HepG2 (cell line): ENCODE results near the gene XXYLT1. TPM values are rescaled to one million over a fixed set of nuclear protein-coding genes. Genes with fewer than 3 reads are reported as not detected.

Experiments used
- ATAC-seq: fragments of 200-7000 bp; cut with Tn5 transposase; 3 replicates; pipeline ENCODE4 v1.9.1; 2020; ENCODE audit warnings: mild to moderate bottlenecking, moderate library complexity
- BruUV-seq: library from RNA; stranded (reverse); fragments of 400-500 nt; replicated peaks from 2 replicates; lab custom pipeline; 2021; lab: Mats Ljungman, UMichigan
- CTCF ChIA-PET: fragments of 300-600 bp; formaldehyde crosslinking; extraction: SDS; loops from one replicate; lab custom pipeline; 2021; ENCODE audit warnings: low total read pairs, inconsistent platforms, low intra/inter-chr PET ratio; lab: Yijun Ruan, JAX
- POLR2A ChIA-PET: fragments of 350-600 bp; sonication (Branson Sonifier 250); formaldehyde crosslinking; loops from one replicate; lab custom pipeline; 2020; ENCODE audit warnings: antibody characterized with exemption, inconsistent platforms; lab: Yijun Ruan, JAX
- DNase-seq: peaks from one replicate; pipeline ENCODE4 v3.0.0-alpha.2; 2015; ENCODE audit warnings: low spot score
- FAIRE-seq: peaks from 3 replicates; lab custom pipeline; 2011; peaks lifted over from hg19 to GRCh38; lab: Jason Lieb, UNC
- H2AFZ ChIP-seq: one replicate; pipeline ENCODE4 v1.6.1; 2011; ENCODE audit warnings: low read length, inconsistent platforms
- H3K27ac ChIP-seq: fragments of 300-600 bp; 3 replicates; pipeline ENCODE4 v1.8.0; 2011; ENCODE audit warnings: mixed run types, mild to moderate bottlenecking, mixed read lengths, low read length, inconsistent platforms; ENCODE audit not compliant: insufficient read depth; ENCODE audit errors: extremely low read length
- H3K27me3 ChIP-seq, 2 experiments: fragments of 200-600 bp in 1 of 2; 2 replicates in 1 of 2; 3 replicates in 1 of 2; pipeline versions ENCODE4 v1.6.0 to v1.8.0; 2011; ENCODE audit warnings: low read length in 2 of 2, mild to moderate bottlenecking in 2 of 2, moderate library complexity in 2 of 2, inconsistent platforms in 1 of 2; ENCODE audit not compliant: insufficient read depth in 2 of 2, control insufficient read depth in 1 of 2
- H3K36me3 ChIP-seq, 2 experiments: fragments of 200-600 bp in 1 of 2; replicated peaks in 1 of 2; 2 replicates in 1 of 2; 3 replicates in 1 of 2; pipeline versions ENCODE4 v1.5.1 to v1.8.0; 2011; ENCODE audit warnings: low read length in 2 of 2, inconsistent platforms in 1 of 2; ENCODE audit not compliant: insufficient read depth in 2 of 2, control insufficient read depth in 1 of 2
- H3K4me1 ChIP-seq: 2 replicates; pipeline ENCODE4 v1.5.1; 2012; ENCODE audit warnings: low read length, inconsistent platforms; ENCODE audit not compliant: insufficient read depth
- H3K4me2 ChIP-seq: 2 replicates; pipeline ENCODE4 v1.6.0; 2011; ENCODE audit warnings: low read depth, low read length, inconsistent platforms
- H3K4me3 ChIP-seq, 3 experiments: fragments of 200-600 bp in 1 of 3; sonication (generic), shearing (Covaris generic) in 1 of 3; replicated peaks in 1 of 3; 2 replicates each; pipeline ENCODE4 v1.5.1; 2011 to 2016; ENCODE audit warnings: low read length in 3 of 3, inconsistent platforms in 2 of 3, low read depth in 2 of 3, mild to moderate bottlenecking in 2 of 3, control low read depth in 1 of 3, mixed read lengths in 1 of 3; ENCODE audit not compliant: insufficient read depth in 1 of 3
- H3K79me2 ChIP-seq: one replicate; pipeline ENCODE4 v1.6.1; 2011; ENCODE audit warnings: low read length, inconsistent platforms; ENCODE audit not compliant: insufficient read depth
- H3K9ac ChIP-seq: 2 replicates; pipeline ENCODE4 v1.6.0; 2011; ENCODE audit warnings: mild to moderate bottlenecking, low read depth, low read length, inconsistent platforms; ENCODE audit not compliant: insufficient read depth
- H3K9me3 ChIP-seq: 2 replicates; pipeline ENCODE4 v1.5.1; 2012; ENCODE audit warnings: mild to moderate bottlenecking, low read length
- H4K20me1 ChIP-seq: 2 replicates; pipeline ENCODE4 v1.6.0; 2011; ENCODE audit warnings: inconsistent platforms, mild to moderate bottlenecking, low read length, moderate library complexity; ENCODE audit not compliant: insufficient read depth
- FOXC1 ChIP-seq: sonication (generic); formaldehyde crosslinking; IDR thresholded peaks from 2 replicates; pipeline ENCODE4 v1.8.0; 2022; ENCODE audit warnings: mild to moderate bottlenecking, missing genetic modification reagents, borderline replicate concordance
- GTF3A ChIP-seq: sonication (generic); formaldehyde crosslinking; conservative IDR thresholded peaks from 2 replicates; pipeline ENCODE4 v1.4.0; 2020; ENCODE audit warnings: mild to moderate bottlenecking, missing genetic modification reagents
- PAF1 ChIP-seq: IDR thresholded peaks from 2 replicates; pipeline ENCODE4 v1.6.1; 2016; ENCODE audit warnings: missing genetic modification reagents, missing compliant biosample characterization
- TARDBP ChIP-seq: sonication (generic); formaldehyde crosslinking; IDR thresholded peaks from 2 replicates; pipeline ENCODE4 v1.8.0; 2022; ENCODE audit warnings: mild to moderate bottlenecking, missing genetic modification reagents
- THYN1 ChIP-seq: sonication (generic); formaldehyde crosslinking; IDR thresholded peaks from 2 replicates; pipeline ENCODE4 v1.8.1; 2023; ENCODE audit warnings: low read depth, mild to moderate bottlenecking, moderate library complexity, missing genetic modification reagents, borderline replicate concordance
- ZBTB38 ChIP-seq: sonication (generic); formaldehyde crosslinking; IDR thresholded peaks from 2 replicates; pipeline ENCODE4 v1.5.1; 2020; ENCODE audit warnings: mild to moderate bottlenecking, missing genetic modification reagents
- ZSCAN25 ChIP-seq: sonication (generic); formaldehyde crosslinking; IDR thresholded peaks from 2 replicates; pipeline ENCODE4 v1.8.0; 2022; ENCODE audit warnings: mild to moderate bottlenecking, missing genetic modification reagents
- WGBS: methylation state at CpG from one replicate; pipeline ENCODE4 v1.1.6; 2017; ENCODE audit warnings: low lambda C conversion rate; 5-methylcytosine and 5-hydroxymethylcytosine counted together
- in situ Hi-C: cut with HindIII; loops from 2 replicates; pipeline ENCODE4 v1.10.0; 2017; ENCODE audit warnings: low pct_unique_long_range_greater_than_20kb; ENCODE audit not compliant: extremely low pct_ligation_motif_present
- intact Hi-C: fragments of 100-400 bp; cut with micrococcal nuclease; formaldehyde crosslinking; loops from one replicate; pipeline ENCODE4 v1.10.0; 2022; ENCODE audit not compliant: unreplicated experiment
- polyA plus RNA-seq, 8 experiments: library from polyadenylated mRNA; depleted of rRNA in 3 of 8; stranded (reverse) in 7 of 8; unstranded in 1 of 8; fragments of >200 nt; fragmentation: Illumina TruSeq in 4 of 8; extraction: Trizol in 4 of 8; gene quantifications; 2 replicates each; pipeline versions ENCODE4 v1.2.1 to v1.2.3, GENCODE V29; 2011 to 2016; ENCODE audit warnings: low read depth in 4 of 8, missing spikeins in 1 of 8, mixed read lengths in 1 of 8; ENCODE audit not compliant: insufficient read depth in 1 of 8
- total RNA-seq, 5 experiments: library from RNA; depleted of rRNA; stranded (reverse); fragments of >200 nt; fragmentation: Illumina TruSeq; extraction: Trizol; gene quantifications; 2 replicates each; pipeline ENCODE4 v1.2.3, GENCODE V29; 2016; ENCODE audit warnings: low read depth in 1 of 5
- TF ChIP-seq, protein P1 (sequence below): sonication (generic); formaldehyde crosslinking; IDR thresholded peaks from 2 replicates; pipeline ENCODE4 v1.8.1; 2023; ENCODE audit warnings: mild to moderate bottlenecking, missing genetic modification reagents
- TF ChIP-seq, protein P2 (sequence below): sonication (generic); formaldehyde crosslinking; IDR thresholded peaks from 2 replicates; pipeline ENCODE4 v1.4.0; 2020; ENCODE audit warnings: missing genetic modification reagents
- TF ChIP-seq, protein P3 (sequence below): sonication (generic); formaldehyde crosslinking; IDR thresholded peaks from 2 replicates; pipeline ENCODE4 v1.5.0; 2020; ENCODE audit warnings: missing genetic modification reagents

Gene XXYLT1
- total and polyA plus RNA-seq, 2 of the 13 experiments (the other 11 are each of a cell fraction or from before 2014, with no cell fraction given) = 17.7 to 19.0 TPM

DNA sequence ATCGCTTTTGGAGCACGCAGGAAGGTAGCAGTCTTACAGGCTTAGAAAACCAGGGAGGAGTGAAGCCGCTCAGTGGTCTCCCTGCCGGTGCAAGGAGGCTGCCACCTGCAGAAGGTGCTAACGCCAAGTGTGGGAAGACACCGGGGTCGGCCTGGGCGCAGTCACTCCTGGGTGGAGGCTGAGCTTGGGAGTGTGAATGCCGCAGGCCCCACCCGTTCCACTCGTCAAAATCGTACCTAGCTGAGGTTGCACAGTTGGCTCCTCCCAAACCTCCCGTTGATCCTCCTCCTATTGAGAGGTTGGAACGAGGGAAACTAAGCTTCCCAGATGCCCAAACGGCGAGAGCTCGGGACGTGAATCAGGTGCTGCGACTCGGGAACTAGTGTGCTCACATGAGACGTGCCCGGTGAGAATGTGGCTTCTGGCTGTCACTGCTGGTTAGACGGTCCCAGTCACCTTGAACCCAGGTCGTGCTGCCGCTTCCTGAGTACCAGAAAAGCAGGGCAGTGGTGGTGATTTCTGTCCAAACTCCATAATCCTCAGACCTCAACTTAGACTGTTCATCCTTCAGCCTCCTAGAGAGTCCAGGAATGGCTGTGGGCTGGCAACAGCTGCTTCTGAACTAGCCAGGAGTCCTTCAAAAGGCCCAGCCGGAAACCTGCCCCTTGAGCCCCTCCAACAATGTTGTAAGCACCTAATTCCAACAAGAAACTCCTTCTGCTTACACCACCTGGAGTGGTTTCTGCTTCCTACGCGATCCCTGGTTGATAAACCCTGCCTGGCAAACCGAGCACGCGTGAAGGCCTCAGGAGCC is 156.0 kb downstream of the XXYLT1 start:
- Histone ChIP-seq H3K4me3 (no peak overlapping the region), H2AFZ (no peak overlapping the region), H3K79me2 (no peaks in the 10 kb centered on the region), H4K20me1 (no peaks in the 10 kb centered on the region), H3K4me1 (peaks cover 53% of the 10 kb centered on the region), H3K4me2 (no peak overlapping the region), H3K36me3 (peaks cover 2 to 6% of the 10 kb centered on the region in 2 experiments; a peak in 3 of 5 replicates), H3K27ac (no peak overlapping the region), H3K9ac (no peak overlapping the region), H3K9me3 (no peaks in the 10 kb centered on the region), H3K27me3 (no peaks in the 10 kb centered on the region)
- in situ Hi-C loops = no loop called here
- ChIA-PET POLR2A (no interaction called here), CTCF (no interaction called here)
- DNase-seq = no peak
- TF ChIP-seq ZBTB38 (CRISPR knock-in tag) (peak; percentile 50; the same call in 1 of the 2 replicates), PAF1 (CRISPR knock-in tag) (no peak)
- ATAC-seq = no peak
- WGBS = 93% methylated on average over 31 of the region's 31 CpGs
- no TSS peak for BruUV-seq
- no peak for FAIRE-seq
- intact Hi-C loops = no loop called here

DNA sequence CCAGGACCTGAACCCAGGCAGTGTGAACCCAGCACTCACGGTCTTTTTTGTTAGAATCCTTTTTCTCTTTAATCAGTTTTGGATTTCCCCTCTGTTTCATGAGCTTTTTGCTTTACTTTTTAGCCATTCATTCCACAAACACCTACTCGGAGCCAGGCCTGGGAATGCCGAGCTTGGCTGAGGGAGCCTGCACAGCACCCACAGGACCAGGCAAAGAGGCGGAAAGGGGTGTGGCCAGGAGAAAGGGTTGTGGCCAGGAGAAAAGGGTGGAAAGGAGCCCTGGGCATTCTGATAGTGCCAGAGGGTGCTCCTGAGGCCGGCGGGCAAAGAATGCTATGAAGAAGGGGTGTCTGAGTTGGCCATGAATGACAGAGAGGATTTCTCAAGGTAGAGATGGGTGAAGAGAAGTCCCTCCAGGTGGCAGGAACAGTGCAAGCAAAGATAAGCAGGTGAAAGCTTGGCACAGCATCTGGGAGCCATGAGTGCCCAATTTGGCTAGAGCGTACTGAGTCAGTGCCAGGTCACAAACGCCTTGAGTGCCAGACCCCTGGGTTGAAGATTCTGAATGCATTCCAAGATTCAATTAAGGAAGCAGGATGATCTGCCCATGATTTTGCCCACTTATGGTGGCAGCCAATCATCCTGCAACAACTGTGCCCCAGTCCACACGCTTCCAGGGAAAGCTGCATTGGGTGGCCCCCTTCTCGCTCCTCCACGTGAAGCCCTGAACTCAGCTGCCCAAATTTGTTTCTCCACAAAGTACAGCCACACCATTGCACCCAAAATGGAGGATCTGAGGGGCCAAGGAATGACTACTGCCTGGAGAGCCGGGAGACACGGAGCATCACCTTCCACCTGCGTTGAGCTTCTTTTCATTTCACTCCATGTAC is 157.2 kb downstream of the XXYLT1 start:
- no peaks in the 10 kb centered on the region for H3K27me3 ChIP-seq
- POLR2A ChIA-PET = no interaction called here
- CTCF ChIA-PET = no interaction called here
- intact Hi-C loops (no loop called here), in situ Hi-C loops (no loop called here)
- H3K4me1 ChIP-seq = peaks cover 41% of the 10 kb centered on the region
- ATAC-seq (no peak), FAIRE-seq (no peak), DNase-seq (no peak)
- BruUV-seq = no TSS peak
- no peak overlapping the region for H3K4me2 ChIP-seq
- no peak overlapping the region for H3K9ac ChIP-seq
- H3K79me2 ChIP-seq = no peaks in the 10 kb centered on the region
- H2AFZ ChIP-seq = no peak overlapping the region
- no peaks in the 10 kb centered on the region for H4K20me1 ChIP-seq
- WGBS = 96% methylated on average over 11 of the region's 14 CpGs
- no peak overlapping the region for H3K27ac ChIP-seq
- H3K4me3 ChIP-seq = no peak overlapping the region
- no peaks in the 10 kb centered on the region for H3K9me3 ChIP-seq
- peaks cover 2 to 6% of the 10 kb centered on the region in 2 experiments; a peak in 3 of 5 replicates for H3K36me3 ChIP-seq
- TF ChIP-seq, protein P1, sequence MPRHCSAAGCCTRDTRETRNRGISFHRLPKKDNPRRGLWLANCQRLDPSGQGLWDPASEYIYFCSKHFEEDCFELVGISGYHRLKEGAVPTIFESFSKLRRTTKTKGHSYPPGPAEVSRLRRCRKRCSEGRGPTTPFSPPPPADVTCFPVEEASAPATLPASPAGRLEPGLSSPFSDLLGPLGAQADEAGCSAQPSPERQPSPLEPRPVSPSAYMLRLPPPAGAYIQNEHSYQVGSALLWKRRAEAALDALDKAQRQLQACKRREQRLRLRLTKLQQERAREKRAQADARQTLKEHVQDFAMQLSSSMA (CRISPR knock-in tag) = no peak
- TF ChIP-seq, protein P2, sequence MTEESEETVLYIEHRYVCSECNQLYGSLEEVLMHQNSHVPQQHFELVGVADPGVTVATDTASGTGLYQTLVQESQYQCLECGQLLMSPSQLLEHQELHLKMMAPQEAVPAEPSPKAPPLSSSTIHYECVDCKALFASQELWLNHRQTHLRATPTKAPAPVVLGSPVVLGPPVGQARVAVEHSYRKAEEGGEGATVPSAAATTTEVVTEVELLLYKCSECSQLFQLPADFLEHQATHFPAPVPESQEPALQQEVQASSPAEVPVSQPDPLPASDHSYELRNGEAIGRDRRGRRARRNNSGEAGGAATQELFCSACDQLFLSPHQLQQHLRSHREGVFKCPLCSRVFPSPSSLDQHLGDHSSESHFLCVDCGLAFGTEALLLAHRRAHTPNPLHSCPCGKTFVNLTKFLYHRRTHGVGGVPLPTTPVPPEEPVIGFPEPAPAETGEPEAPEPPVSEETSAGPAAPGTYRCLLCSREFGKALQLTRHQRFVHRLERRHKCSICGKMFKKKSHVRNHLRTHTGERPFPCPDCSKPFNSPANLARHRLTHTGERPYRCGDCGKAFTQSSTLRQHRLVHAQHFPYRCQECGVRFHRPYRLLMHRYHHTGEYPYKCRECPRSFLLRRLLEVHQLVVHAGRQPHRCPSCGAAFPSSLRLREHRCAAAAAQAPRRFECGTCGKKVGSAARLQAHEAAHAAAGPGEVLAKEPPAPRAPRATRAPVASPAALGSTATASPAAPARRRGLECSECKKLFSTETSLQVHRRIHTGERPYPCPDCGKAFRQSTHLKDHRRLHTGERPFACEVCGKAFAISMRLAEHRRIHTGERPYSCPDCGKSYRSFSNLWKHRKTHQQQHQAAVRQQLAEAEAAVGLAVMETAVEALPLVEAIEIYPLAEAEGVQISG (CRISPR knock-in tag) = no peak
- TF ChIP-seq ZSCAN25 (CRISPR knock-in tag) = no peak
- TF ChIP-seq, protein P3, sequence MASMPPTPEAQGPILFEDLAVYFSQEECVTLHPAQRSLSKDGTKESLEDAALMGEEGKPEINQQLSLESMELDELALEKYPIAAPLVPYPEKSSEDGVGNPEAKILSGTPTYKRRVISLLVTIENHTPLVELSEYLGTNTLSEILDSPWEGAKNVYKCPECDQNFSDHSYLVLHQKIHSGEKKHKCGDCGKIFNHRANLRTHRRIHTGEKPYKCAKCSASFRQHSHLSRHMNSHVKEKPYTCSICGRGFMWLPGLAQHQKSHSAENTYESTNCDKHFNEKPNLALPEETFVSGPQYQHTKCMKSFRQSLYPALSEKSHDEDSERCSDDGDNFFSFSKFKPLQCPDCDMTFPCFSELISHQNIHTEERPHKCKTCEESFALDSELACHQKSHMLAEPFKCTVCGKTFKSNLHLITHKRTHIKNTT = no peak
- TF ChIP-seq THYN1 (CRISPR knock-in tag) = no peak
- TF ChIP-seq TARDBP = no peak
- TF ChIP-seq GTF3A (CRISPR knock-in tag) = no peak
- TF ChIP-seq FOXC1 = no peak
